Measurements from ENCODE around the gene PRSS21. TPM values are rescaled to one million over a fixed set of nuclear protein-coding genes. Genes with fewer than 3 reads are reported as not detected.

Gene PRSS21
- total and polyA plus RNA-seq, 4 donors = 0.18 to 1.0 (median 0.26) TPM; not detected in 1

GRCh38 chr16:2848933-2849725 lies 32.1 kb downstream of the PRSS21 start:
- H3K9ac ChIP-seq (ENCODE audit: low read depth in 1 of 2, low read length in 2 of 2) = no peak overlapping the region
- TF ChIP-seq TAF1 (conservative IDR thresholded peaks at IDR 0.05) (no peak), JUND (IDR thresholded peaks at IDR 0.05) (no peak), FOXA2 (IDR thresholded peaks at IDR 0.05) (no peak), SP1 (IDR thresholded peaks at IDR 0.05) (no peak), MAX (IDR thresholded peaks at IDR 0.05) (no peak), HNF4A (conservative IDR thresholded peaks at IDR 0.05) (no peak), EGR1 (IDR thresholded peaks at IDR 0.05; ENCODE audit: low read depth in 2 of 2) (no peak), HNF4G (IDR thresholded peaks at IDR 0.05) (no peak), YY1 (IDR thresholded peaks at IDR 0.05) (no peak), RXRA (IDR thresholded peaks at IDR 0.05) (no peak), CTCF (IDR thresholded peaks at IDR 0.05; ENCODE audit: low read depth, low read length, missing input control) (no peak), ZBTB33 (IDR thresholded peaks at IDR 0.05) (no peak), RAD21 (IDR thresholded peaks at IDR 0.05) (no peak)
- H3K27me3 ChIP-seq (ENCODE audit: control insufficient read depth in 4 of 4, insufficient read depth in 4 of 4, low read length in 3 of 4) = no peaks in the 10 kb centered on the region
- H3K4me1 ChIP-seq (ENCODE audit: control insufficient read depth in 4 of 4, insufficient read depth in 4 of 4, low read length in 3 of 4) = no peaks in the 10 kb centered on the region
- H3K36me3 ChIP-seq (ENCODE audit: control insufficient read depth in 4 of 4, insufficient read depth in 3 of 4, low read depth in 1 of 4, low read length in 3 of 4) = no peaks in the 10 kb centered on the region
- no peak overlapping the region for H3K27ac ChIP-seq (ENCODE audit: low read depth in 1 of 2, low read length in 2 of 2)
- H3K4me3 ChIP-seq (ENCODE audit: low read depth in 1 of 3, low read length in 3 of 3) = no peak overlapping the region
- no peak for DNase-seq (ENCODE audit: low spot score)
- H3K9me3 ChIP-seq (ENCODE audit: control insufficient read depth in 4 of 4, low read length in 3 of 4) = peaks cover 0 to 5% (median 2%) of the 10 kb centered on the region in 4 donors
- 71% methylated on average over 16 of the region's 16 CpGs for WGBS

GRCh38 chr16:2852003-2852730 lies 35.1 kb downstream of the PRSS21 start:
- no peaks in the 10 kb centered on the region for H3K4me1 ChIP-seq (ENCODE audit: control insufficient read depth in 4 of 4, insufficient read depth in 4 of 4, low read length in 3 of 4)
- 83% methylated on average over 16 of the region's 16 CpGs for WGBS
- H3K9me3 ChIP-seq (ENCODE audit: control insufficient read depth in 4 of 4, low read length in 3 of 4) = peaks cover 0 to 11% (median 2%) of the 10 kb centered on the region in 4 donors
- H3K27me3 ChIP-seq (ENCODE audit: control insufficient read depth in 4 of 4, insufficient read depth in 4 of 4, low read length in 3 of 4) = no peaks in the 10 kb centered on the region
- no peak overlapping the region for H3K9ac ChIP-seq (ENCODE audit: low read depth in 1 of 2, low read length in 2 of 2)
- no peak overlapping the region for H3K4me3 ChIP-seq (ENCODE audit: low read depth in 1 of 3, low read length in 3 of 3)
- H3K36me3 ChIP-seq (ENCODE audit: control insufficient read depth in 4 of 4, insufficient read depth in 3 of 4, low read depth in 1 of 4, low read length in 3 of 4) = no peaks in the 10 kb centered on the region
- TF ChIP-seq FOXA2 (IDR thresholded peaks at IDR 0.05) (no peak), NR2F2 (IDR thresholded peaks at IDR 0.05) (no peak), GABPA (IDR thresholded peaks at IDR 0.05 in 1 of 2, conservative IDR thresholded peaks at IDR 0.05 in 1 of 2) (no peak), FOXA1 (IDR thresholded peaks at IDR 0.05) (no peak), EGR1 (IDR thresholded peaks at IDR 0.05; ENCODE audit: low read depth in 2 of 2) (no peak), YY1 (IDR thresholded peaks at IDR 0.05) (no peak), HNF4A (conservative IDR thresholded peaks at IDR 0.05) (no peak), CTCF (IDR thresholded peaks at IDR 0.05; ENCODE audit: low read depth, low read length, missing input control) (no peak), JUND (IDR thresholded peaks at IDR 0.05) (no peak)
- no peak for DNase-seq (ENCODE audit: low spot score)
- H3K27ac ChIP-seq (ENCODE audit: low read depth in 1 of 2, low read length in 2 of 2) = no peak overlapping the region

Measured in liver (tissue), 9 donors.